HG02642 (cell line): ENCODE data around the gene MACROD2.
"Not testable (repeated sequence)": the region's sequence is repeated elsewhere in the genome, so short reads cannot be mapped to it uniquely, and the experiment has no call there.

Source experiments
- ATAC-seq: cut with Tn5 transposase; IDR thresholded peaks from one replicate; pipeline ENCODE4 v1.9.1; 2021; ENCODE audit warnings: mild to moderate bottlenecking; ENCODE audit not compliant: unreplicated experiment, poor library complexity

MACROD2 gene

GRCh38 chr20:14913896-14914620 is 918.7 kb downstream of the MACROD2 start:
- ATAC-seq, result no peak

- ATAC-seq, result no peak
These were observed 919.3 kb downstream of the MACROD2 start for GRCh38 chr20:14914633-14915032.

- ATAC-seq, result no peak
These were observed 920.0 kb downstream of the MACROD2 start for GRCh38 chr20:14915356-14915755.

- no peak for ATAC-seq
These were observed 921.1 kb downstream of the MACROD2 start for GRCh38 chr20:14916360-14916920.

GRCh38 chr20:14918281-14918680 is 923.0 kb downstream of the MACROD2 start:
- ATAC-seq, result no peak

- ATAC-seq, result no peak
These were observed 923.7 kb downstream of the MACROD2 start for GRCh38 chr20:14918976-14919375.

GRCh38 chr20:14919501-14920081 is 924.3 kb downstream of the MACROD2 start:
- ATAC-seq, result no peak

- no peak for ATAC-seq
These were observed 926.2 kb downstream of the MACROD2 start for GRCh38 chr20:14921513-14921912.

GRCh38 chr20:14922503-14923267 is 927.4 kb downstream of the MACROD2 start:
- ATAC-seq, result no peak

- no peak for ATAC-seq
These were observed 929.1 kb downstream of the MACROD2 start for GRCh38 chr20:14924433-14924832.

GRCh38 chr20:14925300-14925699 is 930.0 kb downstream of the MACROD2 start:
- no peak for ATAC-seq

GRCh38 chr20:14926436-14926835 is 931.1 kb downstream of the MACROD2 start:
- ATAC-seq, result not testable (repeated sequence)

- ATAC-seq, result no peak
These were observed 932.8 kb downstream of the MACROD2 start for GRCh38 chr20:14928083-14928482.

- ATAC-seq, result no peak
These were observed 934.1 kb downstream of the MACROD2 start for GRCh38 chr20:14929388-14929787.

GRCh38 chr20:14932040-14932439 is 936.7 kb downstream of the MACROD2 start:
- no peak for ATAC-seq

GRCh38 chr20:14935285-14935684 is 940.0 kb downstream of the MACROD2 start:
- no peak for ATAC-seq

GRCh38 chr20:14937021-14937420 is 941.7 kb downstream of the MACROD2 start:
- no peak for ATAC-seq

- ATAC-seq, result no peak
These were observed 942.5 kb downstream of the MACROD2 start for GRCh38 chr20:14937846-14938245.

- no peak for ATAC-seq
These were observed 952.2 kb downstream of the MACROD2 start for GRCh38 chr20:14947536-14947935.

GRCh38 chr20:14947946-14948345 is 952.6 kb downstream of the MACROD2 start:
- no peak for ATAC-seq

GRCh38 chr20:14948416-14948815 is 953.1 kb downstream of the MACROD2 start:
- ATAC-seq, result no peak
